Fibroblast of skin of right quadriceps (primary cell): ENCODE measurements around the gene CTNND2.

Source experiments
- DNase-seq: peaks from one replicate; pipeline ENCODE4 v3.0.0-alpha.2; 2013

CTNND2 gene

DNA sequence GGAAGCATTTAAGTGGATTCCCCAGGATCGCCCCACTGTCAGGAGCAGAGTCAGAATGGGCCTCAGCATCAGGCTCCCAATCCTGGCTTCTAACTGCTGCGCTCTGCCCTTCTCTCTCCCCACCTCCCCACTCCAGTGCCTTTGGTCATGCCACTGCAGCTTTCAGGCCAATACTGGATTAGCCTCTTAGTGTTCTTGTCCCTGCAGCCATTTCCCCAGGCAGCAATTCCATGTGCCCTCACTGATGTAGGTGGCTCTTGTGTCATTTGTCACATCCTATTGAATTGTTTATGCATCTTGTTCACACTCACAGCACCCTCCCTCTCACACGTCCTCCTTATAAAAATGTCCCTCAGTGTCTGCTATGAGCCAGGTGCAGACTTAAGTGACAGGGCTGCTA lies 599.0 kb downstream of the CTNND2 start:
- no peak for DNase-seq

GRCh38 chr5:11304641-11305040 lies 599.6 kb downstream of the CTNND2 start:
- DNase-seq = no peak

DNA sequence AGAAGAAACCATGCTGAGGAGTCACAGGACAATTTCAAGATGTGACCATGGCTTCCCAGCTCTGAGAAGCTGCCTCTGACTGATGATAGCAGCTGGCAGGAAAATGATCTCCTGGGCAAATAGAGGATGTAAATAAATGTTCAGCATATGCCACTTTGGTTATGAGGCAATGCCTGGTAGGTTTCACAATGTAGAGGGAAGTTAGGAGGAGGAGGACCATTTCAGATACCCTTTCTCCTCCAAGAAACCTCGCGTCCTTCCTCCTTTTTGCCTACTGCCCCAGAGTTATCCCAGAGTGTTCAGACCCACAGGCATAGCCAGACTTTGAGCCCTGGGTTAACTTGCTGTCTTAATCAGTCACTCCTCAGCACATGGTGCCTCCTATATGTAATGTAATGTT lies 601.6 kb downstream of the CTNND2 start:
- no peak for DNase-seq

DNA sequence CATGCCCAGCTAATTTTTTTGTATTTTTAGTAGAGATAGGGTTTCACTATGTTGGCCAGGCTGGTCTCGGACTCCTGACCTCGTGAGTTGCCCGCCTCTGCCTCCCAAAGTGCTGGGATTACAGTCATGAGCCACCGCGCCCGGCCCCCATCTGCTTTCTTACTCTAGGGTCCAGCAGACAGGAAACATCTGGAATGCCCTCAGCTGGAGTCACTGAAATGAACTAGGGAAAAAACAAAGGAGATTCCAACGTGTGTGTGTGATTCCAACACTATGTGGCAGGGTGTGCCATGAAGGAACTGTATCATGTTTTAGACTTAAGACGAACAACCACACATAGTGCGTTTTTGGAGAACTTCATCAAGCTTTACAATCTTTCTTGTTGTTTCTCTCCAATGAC lies 603.1 kb downstream of the CTNND2 start:
- DNase-seq = no peak

DNA sequence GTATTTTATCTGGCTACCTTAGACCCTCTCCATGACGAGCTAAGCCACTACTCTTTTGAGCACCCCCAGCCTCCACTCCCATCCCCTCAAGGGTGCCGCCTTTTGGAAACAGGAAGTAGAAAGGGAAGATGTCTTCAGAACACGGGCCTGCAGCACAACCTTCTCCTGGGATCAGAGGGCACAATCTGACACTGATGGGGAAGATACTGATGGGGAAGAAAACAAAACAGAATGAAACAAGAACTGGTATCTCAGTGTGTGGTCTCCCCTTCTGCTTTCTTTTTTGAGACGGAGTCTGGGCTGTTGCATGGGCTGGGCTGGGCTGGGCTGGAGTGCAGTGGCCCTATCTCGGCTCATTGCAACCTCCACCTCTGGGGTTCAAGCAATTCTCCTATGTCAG lies 603.5 kb downstream of the CTNND2 start:
- no peak for DNase-seq

- DNase-seq = no peak
These were observed 605.4 kb downstream of the CTNND2 start for GRCh38 chr5:11298877-11299276.

DNA sequence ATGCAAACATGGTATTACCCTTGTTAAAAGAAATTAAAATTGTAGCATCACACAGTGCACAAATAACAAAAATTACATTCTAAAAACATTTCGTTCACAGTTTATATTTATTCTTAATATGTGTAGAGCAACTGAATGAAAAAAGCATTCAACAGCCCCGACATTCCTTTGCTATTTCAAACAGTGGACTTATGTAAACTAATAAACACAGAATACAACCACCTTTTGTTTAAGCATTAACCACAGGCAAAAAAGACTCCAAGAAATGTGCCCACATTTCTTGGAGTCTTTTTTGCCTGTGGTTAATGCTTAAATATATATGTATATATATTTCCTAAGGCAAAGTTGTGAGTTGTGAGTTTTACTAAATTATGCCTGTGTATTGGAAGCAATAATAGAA lies 610.7 kb downstream of the CTNND2 start:
- no peak for DNase-seq

- no peak for DNase-seq
These were observed 611.4 kb downstream of the CTNND2 start for GRCh38 chr5:11292648-11293356.

GRCh38 chr5:11289733-11290132 lies 614.5 kb downstream of the CTNND2 start:
- DNase-seq = no peak

DNA sequence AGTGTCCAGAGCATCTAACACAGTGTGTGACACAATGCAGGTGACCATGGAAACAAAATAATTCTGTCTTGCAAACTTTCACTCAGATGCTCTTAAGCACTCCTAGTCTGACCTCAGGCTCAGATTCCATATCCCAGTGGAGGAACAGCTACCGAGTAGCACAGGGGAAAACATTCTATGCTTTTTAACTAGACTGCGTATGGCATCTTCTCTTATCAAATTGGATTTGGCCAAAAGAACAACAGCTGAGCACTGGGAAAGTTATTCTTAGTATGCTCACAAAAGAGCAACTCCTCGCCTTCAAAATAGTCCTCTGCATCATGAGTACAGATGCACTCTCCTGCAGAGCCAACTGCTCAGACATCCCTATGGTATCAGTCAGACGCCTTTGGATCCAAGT lies 615.0 kb downstream of the CTNND2 start:
- DNase-seq = no peak

GRCh38 chr5:11281842-11282241 lies 622.4 kb downstream of the CTNND2 start:
- no peak for DNase-seq

- DNase-seq = no peak
These were observed 626.9 kb downstream of the CTNND2 start for GRCh38 chr5:11277323-11277722.

- DNase-seq = no peak
These were observed 630.9 kb downstream of the CTNND2 start for GRCh38 chr5:11273180-11273903.

GRCh38 chr5:11269515-11269914 lies 634.7 kb downstream of the CTNND2 start:
- no peak for DNase-seq

DNA sequence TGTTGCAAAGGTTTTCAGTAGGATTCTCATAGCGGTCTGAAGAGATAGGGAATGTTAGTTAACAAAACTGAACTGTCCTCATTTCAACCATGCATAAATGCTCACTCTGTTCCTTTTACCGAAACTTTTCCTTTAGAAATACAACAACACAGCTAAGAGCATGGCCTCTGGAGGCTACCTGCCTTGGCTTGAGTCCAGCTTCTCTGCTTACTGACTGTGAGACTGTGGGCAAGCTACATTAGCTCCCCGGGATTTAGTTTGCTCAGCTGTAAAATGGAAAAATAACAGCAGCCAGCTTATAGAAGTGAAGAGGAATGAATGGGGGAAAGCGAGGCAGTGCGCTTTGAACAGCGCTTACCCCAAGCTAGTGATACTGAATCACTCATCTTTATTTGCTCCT lies 635.4 kb downstream of the CTNND2 start:
- no peak for DNase-seq

- no peak for DNase-seq
These were observed 637.9 kb downstream of the CTNND2 start for GRCh38 chr5:11266331-11266730.

GRCh38 chr5:11261241-11261640 lies 643.0 kb downstream of the CTNND2 start:
- DNase-seq = no peak

- DNase-seq = no peak
These were observed 646.2 kb downstream of the CTNND2 start for GRCh38 chr5:11258001-11258400.

DNA sequence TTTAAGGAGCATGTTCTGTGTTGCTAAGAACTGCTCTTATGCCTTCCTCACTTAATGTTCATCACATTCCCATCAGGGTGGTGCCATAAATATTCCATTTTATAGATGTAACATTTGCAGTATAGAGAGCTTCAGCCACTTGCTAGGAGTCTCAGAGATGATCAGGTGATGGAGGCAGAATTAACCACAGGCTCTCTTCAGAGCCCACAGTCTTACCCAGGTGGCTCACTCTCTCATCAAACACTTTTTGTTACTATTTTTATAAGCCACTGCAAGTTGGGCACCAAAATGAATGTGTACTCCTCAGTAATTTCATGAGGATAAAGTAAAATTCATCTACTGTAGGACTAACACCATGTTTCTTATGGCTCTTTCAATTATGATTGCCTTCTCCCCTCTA lies 651.7 kb downstream of the CTNND2 start:
- no peak for DNase-seq

GRCh38 chr5:11252075-11252474 lies 652.2 kb downstream of the CTNND2 start:
- no peak for DNase-seq

- DNase-seq = peak; percentile 12
These were observed 653.0 kb downstream of the CTNND2 start for GRCh38 chr5:11251247-11251646.

DNA sequence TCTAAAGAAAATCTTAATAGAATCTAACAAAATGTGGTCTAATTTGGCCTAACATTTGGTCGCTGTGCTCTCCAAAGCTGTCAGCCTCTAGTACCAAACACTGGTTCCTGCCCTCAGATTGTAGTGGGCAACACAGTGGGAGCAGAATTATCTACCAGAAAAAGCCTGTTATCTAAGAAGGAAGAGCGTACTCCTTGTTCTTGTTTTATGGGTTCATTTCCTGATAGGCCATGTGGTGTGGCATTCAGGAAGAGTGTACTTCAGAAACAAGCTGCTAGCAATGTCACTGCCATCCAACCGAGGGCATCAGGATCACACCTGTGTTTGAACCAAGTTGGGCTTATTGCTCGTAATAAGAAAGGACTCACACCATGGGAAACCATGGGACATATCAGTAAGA lies 655.3 kb downstream of the CTNND2 start:
- DNase-seq = no peak

GRCh38 chr5:11247224-11247623 lies 657.0 kb downstream of the CTNND2 start:
- DNase-seq = no peak

- DNase-seq = no peak
These were observed 663.7 kb downstream of the CTNND2 start for GRCh38 chr5:11240293-11241190.
